ENCODE data around the gene MAP3K5. TPM values are rescaled to one million over a fixed set of nuclear protein-coding genes. Genes with fewer than 3 reads are reported as not detected.

The MAP3K5 gene
- total and polyA plus RNA-seq, 2 of the 8 experiments (the other 6 are each of a cell fraction or from before 2014, with no cell fraction given): 0.63 to 2.6 TPM

DNA sequence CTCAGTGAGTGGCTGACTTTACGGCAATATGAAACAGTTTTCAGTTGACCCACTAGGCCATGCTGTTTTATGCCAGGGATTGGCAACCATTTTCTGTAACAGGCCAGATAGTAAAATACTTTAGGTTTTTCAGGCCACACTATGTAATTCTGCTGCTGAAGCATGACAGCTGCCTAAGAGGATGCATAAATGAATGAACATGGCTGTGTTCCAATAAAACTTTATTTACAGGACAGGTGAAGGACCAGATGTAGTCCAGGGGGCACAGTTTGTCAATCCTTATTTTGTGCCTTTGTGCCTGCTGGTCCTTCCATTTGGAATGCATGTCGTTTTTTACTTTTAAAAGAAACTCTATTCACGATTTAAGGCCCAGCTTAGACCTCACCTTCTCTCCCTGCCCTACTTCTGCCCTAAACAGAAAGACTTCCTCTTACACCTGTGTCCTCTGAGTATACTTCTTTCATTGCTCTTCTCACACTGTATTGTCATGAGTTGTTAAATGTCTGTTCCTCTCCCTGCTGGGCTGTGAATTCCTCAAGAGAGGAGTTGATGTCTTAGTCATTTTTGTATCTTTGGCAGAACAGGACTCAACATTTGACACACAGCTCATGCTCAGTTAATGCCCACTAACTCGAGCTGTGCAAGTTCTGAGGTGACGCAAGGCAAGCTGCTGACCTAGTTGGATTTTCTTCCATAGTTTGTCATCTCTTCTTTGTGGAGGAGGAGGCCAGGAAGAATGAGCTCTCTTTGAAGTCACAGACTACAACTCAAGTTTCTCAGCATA, 152.0 kb downstream of the MAP3K5 start (continued):
- TF ChIP-seq SAP30 (IDR thresholded peaks at IDR 0.05; ENCODE audit: insufficient read depth, insufficient replicate concordance, low read length): no peak
- TF ChIP-seq, protein P1, sequence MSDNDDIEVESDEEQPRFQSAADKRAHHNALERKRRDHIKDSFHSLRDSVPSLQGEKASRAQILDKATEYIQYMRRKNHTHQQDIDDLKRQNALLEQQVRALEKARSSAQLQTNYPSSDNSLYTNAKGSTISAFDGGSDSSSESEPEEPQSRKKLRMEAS (IDR thresholded peaks at IDR 0.05): no peak
- TF ChIP-seq, protein P2, sequence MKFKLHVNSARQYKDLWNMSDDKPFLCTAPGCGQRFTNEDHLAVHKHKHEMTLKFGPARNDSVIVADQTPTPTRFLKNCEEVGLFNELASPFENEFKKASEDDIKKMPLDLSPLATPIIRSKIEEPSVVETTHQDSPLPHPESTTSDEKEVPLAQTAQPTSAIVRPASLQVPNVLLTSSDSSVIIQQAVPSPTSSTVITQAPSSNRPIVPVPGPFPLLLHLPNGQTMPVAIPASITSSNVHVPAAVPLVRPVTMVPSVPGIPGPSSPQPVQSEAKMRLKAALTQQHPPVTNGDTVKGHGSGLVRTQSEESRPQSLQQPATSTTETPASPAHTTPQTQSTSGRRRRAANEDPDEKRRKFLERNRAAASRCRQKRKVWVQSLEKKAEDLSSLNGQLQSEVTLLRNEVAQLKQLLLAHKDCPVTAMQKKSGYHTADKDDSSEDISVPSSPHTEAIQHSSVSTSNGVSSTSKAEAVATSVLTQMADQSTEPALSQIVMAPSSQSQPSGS (IDR thresholded peaks at IDR 0.05; ENCODE audit: low read length): no peak
- TF ChIP-seq CTBP2 (IDR thresholded peaks at IDR 0.05; ENCODE audit: borderline replicate concordance, insufficient read depth, insufficient read length, low read length): no peak
- TF ChIP-seq CHD1 (IDR thresholded peaks at IDR 0.05; ENCODE audit: low read depth, low read length): no peak
- no peak for TF ChIP-seq KDM1A (IDR thresholded peaks at IDR 0.05; ENCODE audit: borderline replicate concordance, low read length)
- no peak for TF ChIP-seq SP4 (IDR thresholded peaks at IDR 0.05; ENCODE audit: low read length)
- no peak for TF ChIP-seq POU5F1 (IDR thresholded peaks at IDR 0.05; ENCODE audit: low read depth, low read length)

Measured in H1 (cell line).